GM18868 (cell line): ENCODE results near the gene YDJC.
"Not testable (repeated sequence)": the region's sequence is repeated elsewhere in the genome, so short reads cannot be mapped to it uniquely, and the experiment has no call there.

Source experiments
- ATAC-seq: cut with Tn5 transposase; IDR thresholded peaks from one replicate; pipeline ENCODE4 v1.9.1; 2021; ENCODE audit warnings: mild to moderate bottlenecking, moderate library complexity; ENCODE audit not compliant: unreplicated experiment

The YDJC gene

GRCh38 chr22:21582801-21583740 is 46.8 kb downstream of the YDJC start:
- ATAC-seq: no peak

GRCh38 chr22:21581009-21581713 is 48.7 kb downstream of the YDJC start:
- ATAC-seq: not testable (repeated sequence)

DNA sequence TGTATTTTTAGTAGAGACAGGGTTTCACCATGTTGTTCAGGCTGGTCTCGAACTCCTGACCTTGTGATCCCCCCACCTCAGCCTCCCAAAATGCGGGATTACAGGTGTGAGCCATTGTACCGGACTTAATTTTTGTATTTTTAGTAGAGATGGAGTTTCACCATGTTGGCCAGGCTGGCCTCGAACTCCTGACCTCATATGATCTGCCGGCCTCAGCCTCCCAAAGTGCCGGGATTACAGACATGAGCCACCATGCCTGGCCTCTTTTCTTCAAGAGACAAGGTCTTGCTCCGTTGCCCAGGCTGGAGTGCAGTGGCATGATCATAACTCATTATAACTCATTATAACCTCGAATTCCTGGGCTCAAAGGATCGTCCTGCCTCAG is 49.2 kb downstream of the YDJC start:
- ATAC-seq: not testable (repeated sequence)

GRCh38 chr22:21579474-21579851 is 50.4 kb downstream of the YDJC start:
- no peak for ATAC-seq
